Measurements from ENCODE around the gene AMBRA1.

AMBRA1 gene

DNA sequence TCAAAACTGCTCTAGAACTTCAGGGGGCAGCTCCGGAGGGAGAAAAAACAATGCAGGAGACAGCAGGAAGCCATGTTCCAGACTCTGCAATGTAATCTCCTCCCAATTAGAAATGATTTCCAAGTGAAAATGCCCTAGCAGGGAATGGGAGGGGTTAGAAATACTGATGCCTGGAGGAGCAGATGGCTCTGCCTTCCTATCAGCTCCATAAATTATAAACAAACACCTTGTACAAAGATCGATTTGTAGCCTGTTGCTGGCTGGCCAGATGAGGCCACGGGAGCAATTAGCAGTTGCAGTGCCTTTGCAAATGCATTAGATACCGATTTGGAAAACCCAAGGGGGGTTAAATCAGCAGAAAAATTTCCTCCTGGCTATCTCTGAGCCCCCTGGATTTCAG, 155.6 kb downstream of the AMBRA1 start:
- peaks cover 24% of the 10 kb centered on the region for H3K4me1 ChIP-seq (ENCODE audit: insufficient read depth, low read length)
- no peaks in the 10 kb centered on the region for H3K27me3 ChIP-seq (ENCODE audit: insufficient read depth, low read length)
- no peak overlapping the region for H3K9ac ChIP-seq (ENCODE audit: low read depth, low read length)
- no peaks in the 10 kb centered on the region for H3K9me3 ChIP-seq (ENCODE audit: insufficient read depth, low read depth, low read length)
- H3K4me3 ChIP-seq (ENCODE audit: low read length), result no peak overlapping the region
- H3K27ac ChIP-seq (ENCODE audit: low read length), result no peak overlapping the region
- H3K36me3 ChIP-seq (ENCODE audit: insufficient read depth, low read depth, low read length), result peaks cover 27% of the 10 kb centered on the region

DNA sequence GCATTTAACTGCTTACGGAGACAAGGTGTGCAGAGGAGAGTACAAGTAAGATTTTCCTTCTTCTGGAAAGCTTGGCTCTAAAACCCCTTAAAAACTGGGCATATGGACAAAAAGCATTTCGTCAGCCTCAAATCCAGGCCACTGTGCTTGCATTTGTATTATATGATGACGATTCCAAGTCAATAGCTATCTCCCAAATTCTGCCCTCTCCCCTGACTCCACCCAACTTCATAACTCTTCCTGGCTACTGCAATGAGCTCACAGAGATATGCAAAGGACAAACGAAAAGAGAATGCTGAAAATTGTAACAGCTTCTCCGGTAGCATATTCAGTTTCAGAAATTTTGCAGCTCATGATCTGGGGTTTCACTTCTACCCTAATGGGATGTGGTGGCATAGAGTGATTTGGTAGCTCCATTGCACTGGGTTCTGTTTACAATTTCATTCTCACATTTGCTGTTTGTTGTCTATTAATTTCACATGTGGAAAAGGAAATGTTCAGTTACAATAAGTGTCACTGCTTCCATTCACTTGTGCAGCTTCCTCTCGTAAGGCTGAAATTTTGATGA, 156.6 kb downstream of the AMBRA1 start:
- H3K27ac ChIP-seq (ENCODE audit: low read length), result no peak overlapping the region
- H3K27me3 ChIP-seq (ENCODE audit: insufficient read depth, low read length), result no peaks in the 10 kb centered on the region
- H3K36me3 ChIP-seq (ENCODE audit: insufficient read depth, low read depth, low read length), result peaks cover 26% of the 10 kb centered on the region
- H3K4me1 ChIP-seq (ENCODE audit: insufficient read depth, low read length), result peaks cover 24% of the 10 kb centered on the region
- no peaks in the 10 kb centered on the region for H3K9me3 ChIP-seq (ENCODE audit: insufficient read depth, low read depth, low read length)
- no peak overlapping the region for H3K4me3 ChIP-seq (ENCODE audit: low read length)
- no peak overlapping the region for H3K9ac ChIP-seq (ENCODE audit: low read depth, low read length)

DNA sequence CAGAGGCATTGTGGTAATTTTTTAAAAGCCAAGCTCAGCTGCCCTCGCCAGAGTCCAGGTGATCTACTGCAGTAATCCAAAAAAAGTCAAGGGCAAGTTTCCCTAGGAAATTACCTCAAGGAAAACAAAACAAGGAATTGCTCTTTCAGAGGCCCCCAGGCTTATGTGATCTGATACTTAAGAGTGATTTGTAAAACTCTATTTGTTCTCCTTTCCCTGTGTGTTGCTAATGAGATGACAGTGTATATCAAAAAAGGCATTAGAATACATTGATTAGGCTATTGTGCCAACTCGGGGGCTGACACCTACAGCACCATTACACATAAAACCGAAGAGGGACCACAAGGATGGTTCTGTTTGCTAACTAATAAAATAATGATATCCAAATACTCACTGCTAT, 157.7 kb downstream of the AMBRA1 start:
- peaks cover 24% of the 10 kb centered on the region for H3K4me1 ChIP-seq (ENCODE audit: insufficient read depth, low read length)
- no peak overlapping the region for H3K9ac ChIP-seq (ENCODE audit: low read depth, low read length)
- no peaks in the 10 kb centered on the region for H3K9me3 ChIP-seq (ENCODE audit: insufficient read depth, low read depth, low read length)
- H3K27ac ChIP-seq (ENCODE audit: low read length), result peak overlapping the region; percentile 18
- no peaks in the 10 kb centered on the region for H3K27me3 ChIP-seq (ENCODE audit: insufficient read depth, low read length)
- peaks cover 33% of the 10 kb centered on the region for H3K36me3 ChIP-seq (ENCODE audit: insufficient read depth, low read depth, low read length)
- H3K4me3 ChIP-seq (ENCODE audit: low read length), result peak overlapping the region; percentile 39

DNA sequence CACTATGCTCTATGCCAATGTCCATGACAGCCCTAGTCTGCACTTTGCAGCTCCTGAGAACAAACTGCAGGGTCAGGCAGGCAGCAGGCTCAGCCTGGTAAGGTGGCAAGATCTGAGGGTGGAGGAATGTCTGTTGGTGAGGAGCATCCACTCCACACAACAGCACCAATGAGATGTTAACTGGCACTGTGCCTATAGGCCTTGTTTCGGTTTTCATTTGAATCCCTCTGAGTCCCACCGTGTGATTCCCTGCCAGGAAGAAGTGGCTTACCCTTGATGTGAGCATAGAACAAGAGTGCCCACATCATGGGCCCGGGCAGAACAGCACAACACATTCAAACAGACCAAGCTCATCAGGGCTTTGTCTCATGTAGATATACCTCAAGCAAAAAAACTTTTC, 158.1 kb downstream of the AMBRA1 start:
- Histone ChIP-seq H3K9ac (ENCODE audit: low read depth, low read length) (no peak overlapping the region), H3K4me3 (ENCODE audit: low read length) (peak overlapping the region; percentile 39; the same call in 1 of the 2 replicates), H3K36me3 (ENCODE audit: insufficient read depth, low read depth, low read length) (peaks cover 37% of the 10 kb centered on the region), H3K27me3 (ENCODE audit: insufficient read depth, low read length) (no peaks in the 10 kb centered on the region), H3K9me3 (ENCODE audit: insufficient read depth, low read depth, low read length) (no peaks in the 10 kb centered on the region), H3K27ac (ENCODE audit: low read length) (no peak overlapping the region), H3K4me1 (ENCODE audit: insufficient read depth, low read length) (peaks cover 24% of the 10 kb centered on the region)

DNA sequence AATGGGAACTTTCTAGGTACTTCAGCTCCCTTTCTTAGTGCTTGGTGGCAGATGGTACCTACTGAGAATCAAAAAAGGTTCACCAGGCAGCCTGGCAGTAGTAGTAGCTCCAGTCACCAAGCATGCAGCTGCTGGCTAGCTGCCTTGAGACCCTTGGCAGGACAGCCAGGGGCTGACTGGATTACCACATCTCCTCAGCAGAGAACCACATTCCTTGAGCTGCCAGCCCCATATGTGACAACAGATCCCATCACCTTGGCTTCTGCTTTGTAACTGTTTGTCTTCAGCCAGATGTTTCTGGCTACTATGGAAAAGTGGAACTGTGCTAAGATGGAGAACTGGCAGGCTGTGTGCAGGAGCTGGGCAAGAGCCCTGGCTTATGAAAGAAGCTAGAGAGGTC, 162.6 kb downstream of the AMBRA1 start:
- Histone ChIP-seq H3K9me3 (ENCODE audit: insufficient read depth, low read depth, low read length) (no peaks in the 10 kb centered on the region), H3K36me3 (ENCODE audit: insufficient read depth, low read depth, low read length) (peaks cover 40% of the 10 kb centered on the region), H3K27me3 (ENCODE audit: insufficient read depth, low read length) (no peaks in the 10 kb centered on the region), H3K27ac (ENCODE audit: low read length) (no peak overlapping the region), H3K9ac (ENCODE audit: low read depth, low read length) (no peak overlapping the region), H3K4me3 (ENCODE audit: low read length) (no peak overlapping the region), H3K4me1 (ENCODE audit: insufficient read depth, low read length) (peaks cover 12% of the 10 kb centered on the region)

DNA sequence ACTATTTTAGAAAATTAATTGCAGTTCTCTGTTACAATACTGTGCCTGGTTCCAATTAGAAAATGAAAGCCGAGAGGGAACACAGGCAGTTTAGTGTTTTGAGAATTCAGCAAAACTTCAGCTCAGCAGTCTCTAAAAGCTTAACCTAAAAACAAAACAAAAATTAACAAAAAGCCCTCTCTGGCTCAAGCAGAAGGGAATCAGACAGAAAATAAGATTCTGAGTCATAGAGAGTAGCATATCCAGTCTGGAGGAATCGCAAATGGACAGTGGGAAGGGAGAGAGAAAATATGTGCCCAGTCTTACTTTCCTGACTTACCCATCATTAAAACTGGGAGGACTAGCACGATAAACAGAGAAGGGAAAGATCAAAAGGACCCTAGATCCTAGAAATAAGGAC, 164.1 kb downstream of the AMBRA1 start:
- Histone ChIP-seq H3K27me3 (ENCODE audit: insufficient read depth, low read length) (no peaks in the 10 kb centered on the region), H3K9me3 (ENCODE audit: insufficient read depth, low read depth, low read length) (no peaks in the 10 kb centered on the region), H3K36me3 (ENCODE audit: insufficient read depth, low read depth, low read length) (peaks cover 38% of the 10 kb centered on the region), H3K9ac (ENCODE audit: low read depth, low read length) (no peak overlapping the region), H3K4me1 (ENCODE audit: insufficient read depth, low read length) (no peaks in the 10 kb centered on the region), H3K27ac (ENCODE audit: low read length) (no peak overlapping the region), H3K4me3 (ENCODE audit: low read length) (no peak overlapping the region)

DNA sequence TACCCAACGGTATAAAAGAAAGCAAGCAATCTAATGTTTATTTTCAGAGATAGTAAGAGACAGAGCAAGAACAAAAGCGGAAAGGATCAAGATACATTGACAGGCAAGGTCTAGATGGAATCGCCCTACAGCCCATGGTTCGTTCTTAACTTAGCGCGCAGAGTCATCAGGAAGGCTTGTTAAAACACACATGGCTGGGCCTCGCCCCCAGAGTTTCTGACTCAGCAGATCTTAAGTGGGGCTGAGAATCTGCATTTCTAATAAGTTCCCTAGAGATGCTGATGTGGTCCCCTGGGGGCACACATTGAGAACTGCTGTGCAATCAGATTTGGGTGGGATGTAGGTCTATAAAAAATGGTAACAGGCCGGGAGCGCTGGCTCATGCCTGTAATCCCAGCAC, 166.5 kb downstream of the AMBRA1 start:
- Histone ChIP-seq H3K27ac (ENCODE audit: low read length) (no peak overlapping the region), H3K4me1 (ENCODE audit: insufficient read depth, low read length) (no peaks in the 10 kb centered on the region)

DNA sequence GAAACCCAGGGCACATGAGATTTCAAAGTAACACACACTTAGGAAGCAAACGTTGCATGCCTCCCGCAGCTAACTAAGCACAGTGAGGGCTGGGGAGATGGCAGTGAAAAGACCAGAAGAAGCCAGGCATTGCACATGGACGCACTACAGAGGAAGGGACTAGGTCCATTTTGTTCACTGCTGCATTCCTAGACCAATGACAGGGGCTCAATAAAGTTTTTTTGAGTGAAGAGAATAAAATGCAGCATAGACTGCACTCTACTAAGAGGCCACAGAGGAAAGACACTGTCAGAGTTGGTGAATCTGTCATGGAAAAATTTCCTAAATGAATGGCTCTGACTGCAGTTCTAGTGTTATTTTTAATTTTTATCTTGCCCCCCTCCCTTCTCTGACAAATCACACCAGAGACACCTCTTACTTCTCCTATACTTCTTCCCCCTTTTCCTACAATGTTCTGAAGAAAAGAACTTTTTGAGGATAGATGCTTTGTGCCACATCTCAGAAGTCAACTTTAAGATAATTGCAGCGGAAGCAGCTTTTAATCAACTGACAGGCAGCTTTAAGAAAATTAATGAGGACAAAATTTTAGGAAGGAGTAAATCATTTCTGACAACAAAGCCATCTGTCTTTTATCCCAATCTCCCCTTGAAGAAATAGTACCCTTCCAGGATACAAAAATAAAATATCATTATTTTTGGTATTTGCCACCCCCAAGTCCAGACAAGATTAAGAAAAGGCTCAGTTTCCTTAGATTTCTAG, 167.4 kb downstream of the AMBRA1 start:
- Histone ChIP-seq H3K9me3 (ENCODE audit: insufficient read depth, low read depth, low read length) (no peaks in the 10 kb centered on the region), H3K36me3 (ENCODE audit: insufficient read depth, low read depth, low read length) (peaks cover 23% of the 10 kb centered on the region), H3K9ac (ENCODE audit: low read depth, low read length) (no peak overlapping the region), H3K27me3 (ENCODE audit: insufficient read depth, low read length) (no peaks in the 10 kb centered on the region), H3K4me1 (ENCODE audit: insufficient read depth, low read length) (no peaks in the 10 kb centered on the region), H3K4me3 (ENCODE audit: low read length) (no peak overlapping the region), H3K27ac (ENCODE audit: low read length) (no peak overlapping the region)

More for the DNA sequence above, 166.5 kb downstream of the AMBRA1 start:
- Histone ChIP-seq H3K9ac (ENCODE audit: low read depth, low read length) (no peak overlapping the region), H3K36me3 (ENCODE audit: insufficient read depth, low read depth, low read length) (peaks cover 23% of the 10 kb centered on the region), H3K4me3 (ENCODE audit: low read length) (no peak overlapping the region), H3K9me3 (ENCODE audit: insufficient read depth, low read depth, low read length) (no peaks in the 10 kb centered on the region), H3K27me3 (ENCODE audit: insufficient read depth, low read length) (no peaks in the 10 kb centered on the region)

DNA sequence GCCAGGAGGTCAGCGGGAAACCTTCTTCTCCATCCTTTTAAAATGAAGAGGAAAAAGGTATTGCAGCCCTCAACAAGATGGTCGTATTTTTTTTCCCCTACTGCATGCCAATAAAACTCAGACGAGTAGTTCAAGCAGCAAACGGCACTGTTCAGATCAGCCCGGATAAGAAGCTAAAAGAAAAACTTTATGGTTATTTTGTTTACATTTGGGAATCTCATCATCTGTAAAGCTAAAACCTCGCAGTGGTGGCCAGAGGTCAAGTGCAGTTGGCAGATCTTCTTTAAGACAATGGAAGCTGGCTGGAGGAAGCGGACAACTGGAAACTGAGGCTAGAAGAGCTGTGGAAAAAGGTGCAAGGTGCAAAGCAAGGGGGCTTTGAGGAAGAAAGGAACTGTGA, 171.2 kb downstream of the AMBRA1 start:
- Histone ChIP-seq H3K27ac (ENCODE audit: low read length) (no peak overlapping the region), H3K4me3 (ENCODE audit: low read length) (no peak overlapping the region), H3K9me3 (ENCODE audit: insufficient read depth, low read depth, low read length) (no peaks in the 10 kb centered on the region), H3K36me3 (ENCODE audit: insufficient read depth, low read depth, low read length) (peaks cover 16% of the 10 kb centered on the region; the same call in 1 of the 2 replicates), H3K4me1 (ENCODE audit: insufficient read depth, low read length) (peaks cover 2% of the 10 kb centered on the region; the same call in 1 of the 2 replicates), H3K9ac (ENCODE audit: low read depth, low read length) (no peak overlapping the region), H3K27me3 (ENCODE audit: insufficient read depth, low read length) (no peaks in the 10 kb centered on the region)

DNA sequence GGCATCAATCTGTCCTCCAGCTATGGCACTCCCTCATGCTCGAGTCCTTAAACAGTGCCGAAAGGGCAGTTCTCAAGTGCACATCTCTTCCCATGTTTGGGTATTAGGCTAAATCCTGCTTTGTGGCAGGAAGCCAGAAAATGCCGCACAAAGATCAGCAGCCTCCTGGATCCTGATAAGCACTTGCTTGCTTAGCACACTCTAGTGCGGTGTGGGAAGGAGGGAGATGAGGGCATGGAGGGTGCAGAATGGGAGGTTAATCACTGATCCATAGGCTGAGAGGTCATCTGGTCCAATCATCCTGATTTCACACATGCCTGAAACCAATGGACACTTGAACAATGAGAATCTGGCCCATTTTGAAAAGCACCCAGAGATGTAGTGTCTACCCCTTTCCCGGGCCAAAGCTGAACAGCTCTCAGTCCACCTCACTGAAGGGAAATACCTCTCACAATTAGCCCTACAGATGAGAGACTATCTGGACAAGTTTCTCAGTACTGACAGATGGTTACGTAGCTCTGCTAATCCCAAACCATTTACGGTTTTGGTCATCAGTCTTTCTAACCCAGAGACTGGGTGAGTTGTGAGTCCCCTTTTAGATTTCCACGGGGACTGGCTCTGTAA, 172.5 kb downstream of the AMBRA1 start:
- H3K27ac ChIP-seq (ENCODE audit: low read length), result no peak overlapping the region
- H3K36me3 ChIP-seq (ENCODE audit: insufficient read depth, low read depth, low read length), result peaks cover 21% of the 10 kb centered on the region
- H3K27me3 ChIP-seq (ENCODE audit: insufficient read depth, low read length), result no peaks in the 10 kb centered on the region
- H3K4me3 ChIP-seq (ENCODE audit: low read length), result no peak overlapping the region
- H3K4me1 ChIP-seq (ENCODE audit: insufficient read depth, low read length), result peaks cover 2% of the 10 kb centered on the region; the same call in 1 of the 2 replicates
- no peaks in the 10 kb centered on the region for H3K9me3 ChIP-seq (ENCODE audit: insufficient read depth, low read depth, low read length)
- no peak overlapping the region for H3K9ac ChIP-seq (ENCODE audit: low read depth, low read length)

DNA sequence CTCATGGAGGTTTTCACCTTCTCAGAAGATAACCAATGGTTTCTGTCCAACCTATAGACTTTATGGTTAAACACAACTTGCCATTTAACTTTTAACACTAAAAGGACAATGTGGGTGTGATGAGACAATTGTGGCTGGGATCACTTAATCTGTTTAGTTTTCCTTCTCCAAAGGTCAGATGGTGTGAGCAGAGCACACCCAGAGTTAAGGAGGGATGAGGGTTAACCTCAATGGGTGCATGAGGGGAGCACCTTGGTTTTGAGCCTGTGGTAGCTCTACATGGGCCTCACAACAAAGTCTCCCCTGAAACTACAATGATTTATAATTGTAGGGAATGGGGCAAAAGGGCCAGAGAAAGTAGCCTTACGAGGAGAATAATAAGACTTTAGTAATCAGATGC, 173.3 kb downstream of the AMBRA1 start:
- Histone ChIP-seq H3K36me3 (ENCODE audit: insufficient read depth, low read depth, low read length) (peaks cover 30% of the 10 kb centered on the region), H3K9me3 (ENCODE audit: insufficient read depth, low read depth, low read length) (no peaks in the 10 kb centered on the region), H3K27ac (ENCODE audit: low read length) (no peak overlapping the region), H3K4me1 (ENCODE audit: insufficient read depth, low read length) (peaks cover 2% of the 10 kb centered on the region; the same call in 1 of the 2 replicates), H3K27me3 (ENCODE audit: insufficient read depth, low read length) (no peaks in the 10 kb centered on the region), H3K4me3 (ENCODE audit: low read length) (no peak overlapping the region), H3K9ac (ENCODE audit: low read depth, low read length) (no peak overlapping the region)

DNA sequence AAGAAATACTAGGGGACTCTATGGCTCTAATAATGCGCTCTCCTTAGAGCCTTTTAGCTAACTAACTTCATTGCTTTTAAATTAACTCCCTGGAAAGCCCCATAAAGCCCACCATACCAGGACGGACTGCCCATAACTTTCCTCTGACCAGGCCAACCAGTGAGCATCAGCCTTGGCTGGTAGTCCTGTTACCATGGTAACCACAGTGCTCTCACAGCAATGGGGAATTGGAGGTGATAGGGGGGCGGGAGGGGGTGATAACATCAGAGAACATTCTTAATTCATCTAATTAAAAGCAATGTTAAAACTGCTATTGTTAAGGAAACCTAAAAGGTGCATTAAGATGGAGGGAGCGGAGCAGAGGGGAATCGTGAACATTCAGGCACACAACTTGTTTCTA, 175.1 kb downstream of the AMBRA1 start:
- Histone ChIP-seq H3K9ac (ENCODE audit: low read depth, low read length) (no peak overlapping the region), H3K27ac (ENCODE audit: low read length) (no peak overlapping the region), H3K36me3 (ENCODE audit: insufficient read depth, low read depth, low read length) (peaks cover 46% of the 10 kb centered on the region), H3K9me3 (ENCODE audit: insufficient read depth, low read depth, low read length) (no peaks in the 10 kb centered on the region), H3K4me1 (ENCODE audit: insufficient read depth, low read length) (peaks cover 2% of the 10 kb centered on the region; the same call in 1 of the 2 replicates), H3K4me3 (ENCODE audit: low read length) (no peak overlapping the region), H3K27me3 (ENCODE audit: insufficient read depth, low read length) (no peaks in the 10 kb centered on the region)

Data from iPS-20b (cell line).